Kasumi-1 (cell line): Measurements from ENCODE around the gene EIPR1.

Experiments used
- DNase-seq, 2 experiments: peaks; one replicate each; lab custom pipeline; 2025; lab: John Stamatoyannopoulos, UW

Gene EIPR1

DNA sequence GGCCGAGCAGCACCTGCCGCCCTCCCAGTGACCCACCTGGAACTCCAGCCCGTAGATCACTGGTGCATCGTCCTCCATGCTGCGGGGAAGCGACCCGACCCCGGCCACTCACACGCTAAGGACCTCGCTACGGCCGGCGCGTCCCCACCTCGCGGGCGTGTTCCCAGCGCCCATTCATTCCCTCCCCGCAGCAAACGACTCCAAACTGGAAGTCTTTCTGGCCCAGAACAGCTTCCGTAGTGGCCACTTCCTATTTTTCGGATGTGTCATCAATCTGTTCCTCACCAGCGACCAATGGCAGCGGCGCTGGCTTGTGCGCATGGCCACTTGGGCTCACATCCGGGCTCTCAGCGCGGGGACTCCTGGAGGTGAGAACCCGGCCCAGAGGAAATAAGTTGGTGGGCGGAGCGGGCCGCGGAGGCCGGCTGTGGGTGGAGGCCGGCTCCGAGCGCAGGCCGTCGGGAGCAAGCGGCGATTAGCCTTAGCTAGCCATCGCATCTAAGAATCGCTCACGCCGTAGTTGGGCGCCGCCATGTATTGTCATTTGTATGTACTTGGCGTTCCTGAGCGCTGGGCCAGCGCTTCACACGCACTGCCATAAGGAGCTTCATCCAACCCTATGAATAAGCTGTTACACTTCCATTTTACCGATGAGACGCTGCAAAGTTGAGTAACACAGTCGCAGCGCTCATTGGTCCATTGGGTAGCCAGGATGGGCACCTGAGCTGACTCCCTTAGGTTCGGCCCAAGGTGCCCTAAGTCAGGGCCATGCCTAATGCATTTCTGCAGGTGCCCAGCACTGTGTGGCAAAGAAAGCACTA, at the start of gene EIPR1:
EIPR1 (minus strand) TSS at position 207 of the 821 bp plus-strand sequence; CDS start at position 78, 129 bp downstream.
- peak; percentile 98 for DNase-seq

- no peak for DNase-seq
Observed at GRCh38 chr2:3427272-3427671, 49.7 kb upstream of the EIPR1 start.

DNA sequence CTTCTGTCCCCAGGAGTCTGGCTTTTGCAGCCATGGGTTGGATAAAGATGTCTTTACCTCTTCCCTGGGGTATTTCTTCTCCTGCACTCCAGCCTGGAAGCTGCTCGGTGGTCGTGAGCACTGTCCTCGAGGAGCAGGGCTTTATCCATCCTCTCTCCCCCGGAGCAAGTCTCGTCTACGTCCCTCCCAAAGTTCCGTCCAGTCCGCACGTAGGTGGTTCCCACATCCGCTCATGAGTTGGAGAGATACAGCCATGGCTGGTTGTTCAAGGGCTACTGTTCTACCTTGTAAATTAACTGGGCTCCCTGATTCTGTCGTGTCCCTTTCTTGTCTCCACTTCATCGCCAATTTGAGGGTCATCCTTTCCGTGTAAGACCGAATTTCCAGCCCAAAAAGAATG, 49.0 kb upstream of the EIPR1 start:
- no peak for DNase-seq

GRCh38 chr2:3424171-3424795, 46.7 kb upstream of the EIPR1 start:
- no peak for DNase-seq

DNA sequence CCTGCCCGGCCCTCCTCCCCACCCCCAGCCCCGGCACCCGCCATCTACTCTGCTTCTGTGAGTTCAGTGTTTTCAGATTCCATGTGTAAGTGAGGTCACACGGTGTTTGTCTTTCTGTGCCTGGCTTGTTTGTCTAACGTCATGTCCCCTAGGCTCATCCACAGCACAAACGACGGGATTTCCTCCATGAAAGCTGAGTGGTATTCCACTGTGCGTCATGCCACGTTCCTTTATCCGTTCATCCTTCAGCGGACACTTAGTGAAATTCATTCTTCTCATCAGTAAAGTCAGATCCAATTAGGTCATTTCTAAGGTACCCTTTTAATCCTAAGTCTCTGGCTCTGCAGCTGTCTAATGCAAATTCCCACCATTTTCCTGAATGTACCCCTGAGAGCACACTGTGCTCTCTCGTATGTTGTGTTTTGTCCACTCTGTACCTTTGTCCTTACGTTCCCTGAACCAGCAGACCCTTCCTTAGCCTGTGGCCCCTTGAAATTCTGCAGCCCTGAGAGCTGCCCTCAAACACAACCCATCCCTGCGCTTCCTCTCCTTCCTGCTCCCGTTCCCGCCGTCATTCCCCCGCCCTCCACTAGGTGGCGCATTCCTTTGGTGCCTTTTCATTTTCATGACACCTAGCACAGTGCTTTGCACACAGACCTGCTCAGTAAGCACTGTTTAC, 46.0 kb upstream of the EIPR1 start:
- peak; percentile 53 to 67 for DNase-seq

- no peak for DNase-seq
Observed at GRCh38 chr2:3422161-3422779, 44.7 kb upstream of the EIPR1 start.

GRCh38 chr2:3421580-3421979, 44.0 kb upstream of the EIPR1 start:
- no peak for DNase-seq

GRCh38 chr2:3420769-3421397, 43.3 kb upstream of the EIPR1 start:
- no peak for DNase-seq

- no peak for DNase-seq
Observed at GRCh38 chr2:3420076-3420768, 42.6 kb upstream of the EIPR1 start.

- no peak for DNase-seq
Observed at GRCh38 chr2:3418766-3419404, 41.3 kb upstream of the EIPR1 start.

DNA sequence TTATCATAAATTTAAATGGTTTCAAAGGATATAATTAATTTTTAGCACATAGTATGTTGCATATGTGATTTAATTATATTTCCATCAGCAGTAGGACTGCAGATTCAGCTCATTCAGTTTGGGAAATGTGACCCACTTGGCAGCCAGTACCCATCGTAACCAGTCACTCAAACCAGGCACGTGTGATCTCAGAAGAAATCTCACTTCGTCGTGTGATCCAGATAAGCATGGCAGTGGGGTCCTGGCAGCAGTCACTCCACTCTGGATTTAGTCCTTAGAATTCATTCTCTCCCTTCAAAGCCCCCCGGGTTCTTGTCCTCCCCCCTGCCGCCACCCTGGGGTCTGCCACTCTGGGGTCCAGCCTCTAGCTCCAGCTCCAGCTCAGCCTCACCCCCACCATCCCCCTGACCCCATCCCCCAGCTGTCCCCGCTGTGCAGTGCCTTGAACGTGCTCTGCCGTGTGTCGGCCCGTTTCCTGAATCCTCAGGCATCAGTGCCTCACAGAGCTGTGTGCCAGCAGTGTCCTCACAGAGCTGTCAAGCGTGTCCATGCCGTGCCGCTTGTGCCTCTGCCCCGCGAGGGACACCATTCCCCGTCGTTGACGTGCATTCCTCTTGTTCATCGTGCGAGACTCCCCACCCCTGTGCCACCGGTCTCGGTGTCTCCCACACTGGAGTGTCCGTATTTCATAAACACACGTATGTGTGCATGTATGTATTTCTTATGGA, 36.7 kb upstream of the EIPR1 start:
- DNase-seq: no peak

GRCh38 chr2:3413697-3414096, 36.1 kb upstream of the EIPR1 start:
- no peak for DNase-seq

DNA sequence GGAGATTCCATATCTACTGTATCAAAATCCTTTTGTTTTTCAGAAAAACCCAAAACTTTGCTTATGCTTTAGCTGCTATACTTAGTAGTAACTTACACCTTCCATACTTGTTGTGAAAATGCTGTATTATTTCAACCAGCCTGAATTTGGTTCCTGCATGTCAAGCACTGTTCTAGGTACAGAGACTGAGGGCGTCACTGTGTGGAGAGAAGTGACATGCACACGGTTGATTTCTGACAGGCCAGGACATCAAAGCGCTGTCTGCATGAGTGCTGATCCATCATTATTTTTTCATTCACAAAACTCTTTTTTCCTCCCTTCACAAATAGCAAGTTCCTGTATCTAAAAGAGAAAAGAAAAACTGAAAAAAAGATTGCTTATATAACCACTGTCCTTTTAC, 33.5 kb upstream of the EIPR1 start:
- no peak for DNase-seq

DNA sequence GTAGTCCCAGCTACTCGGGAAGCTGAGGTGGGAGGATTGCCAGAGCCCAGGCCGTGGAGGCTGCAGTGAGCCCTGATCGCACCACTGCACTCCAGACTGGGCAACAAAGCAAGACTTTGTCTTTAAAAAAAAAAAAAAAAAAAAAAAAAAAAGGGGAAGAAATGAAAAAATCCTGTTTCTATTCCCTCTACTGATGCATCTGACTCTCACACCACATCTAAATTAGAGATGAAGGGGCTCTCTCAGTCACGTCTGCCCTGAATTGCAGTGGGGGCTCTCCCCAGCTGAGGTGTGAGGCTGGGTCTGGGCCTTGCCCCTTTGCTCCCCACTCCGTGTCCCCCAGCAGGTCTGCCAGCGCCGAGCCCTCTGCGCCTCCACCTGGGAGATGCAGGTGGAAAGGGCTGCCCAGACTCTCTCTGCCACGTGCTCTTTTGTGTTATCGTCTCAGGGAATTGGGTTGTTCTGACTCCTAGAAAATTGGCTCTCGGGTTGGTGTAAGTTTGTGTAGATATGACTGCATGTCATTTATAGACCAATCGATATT, 32.1 kb upstream of the EIPR1 start:
- no peak for DNase-seq

GRCh38 chr2:3408781-3409180, 31.2 kb upstream of the EIPR1 start:
- no peak for DNase-seq

DNA sequence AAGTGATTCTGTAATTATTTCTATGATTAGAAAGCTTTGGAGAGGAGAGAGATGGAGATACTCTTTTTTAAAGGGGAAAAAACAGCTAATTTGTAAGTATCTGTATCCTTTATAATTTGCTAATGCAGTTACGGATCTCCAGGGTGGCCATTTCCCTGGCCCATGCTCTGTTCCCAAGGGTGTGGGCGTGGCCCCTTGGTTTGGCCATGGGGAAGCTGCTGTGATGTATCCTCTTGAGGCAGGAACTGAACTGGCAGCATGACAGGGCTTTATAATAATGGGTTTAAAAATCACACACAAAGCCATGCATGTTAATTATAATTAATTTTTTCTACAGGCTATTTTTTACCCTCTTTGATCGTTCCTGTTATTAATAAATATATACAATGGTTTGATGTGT, 28.9 kb upstream of the EIPR1 start:
- DNase-seq: no peak

GRCh38 chr2:3405876-3406275, 28.3 kb upstream of the EIPR1 start:
- DNase-seq: no peak

DNA sequence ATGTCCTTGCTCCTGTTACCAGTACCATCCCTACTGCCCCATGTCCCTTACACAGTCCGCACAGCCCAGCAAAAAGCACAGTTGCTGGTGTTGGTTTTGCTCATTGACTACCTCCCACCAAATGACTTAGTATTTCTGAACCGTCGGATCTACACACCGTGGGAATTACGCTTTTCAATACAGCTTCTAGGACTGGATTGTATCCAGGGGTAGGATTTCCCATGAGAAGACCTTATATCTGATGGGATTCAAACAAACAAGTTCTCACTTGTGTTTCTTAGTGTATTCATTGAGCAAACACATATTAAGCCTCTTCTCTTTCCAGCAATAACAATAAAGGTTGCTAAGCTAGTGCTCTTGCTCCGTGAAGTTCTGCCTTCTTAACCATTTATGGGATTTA, 27.7 kb upstream of the EIPR1 start:
- DNase-seq: no peak

DNA sequence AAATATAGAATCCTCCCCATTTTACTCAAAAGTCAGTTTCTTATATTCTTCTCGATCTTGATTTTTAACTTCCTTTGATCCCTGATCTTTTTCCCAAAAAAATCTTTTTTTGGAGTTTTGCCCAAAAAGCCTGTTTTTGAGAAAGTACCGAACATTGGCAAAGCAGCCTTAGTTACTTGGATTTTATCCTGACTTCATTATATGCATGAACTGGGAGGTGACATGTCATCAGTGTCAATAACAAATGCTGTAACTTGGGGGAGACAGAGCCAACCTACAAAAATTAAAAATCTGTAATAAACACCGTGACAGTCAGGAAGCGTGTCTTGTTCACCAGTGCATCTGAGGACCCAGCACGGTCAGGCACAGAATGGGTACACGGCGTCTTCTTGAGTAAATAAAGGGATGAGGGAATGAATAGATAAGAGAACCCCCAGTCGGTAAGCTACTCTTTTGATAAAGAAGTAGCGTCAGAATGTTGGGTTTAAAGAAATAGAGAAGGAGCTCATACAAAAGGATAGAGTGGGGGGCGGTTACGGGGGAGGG, 26.8 kb upstream of the EIPR1 start:
- DNase-seq: no peak
